Measurements from ENCODE around the gene TGFBR3. TPM values are rescaled to one million over a fixed set of nuclear protein-coding genes. Genes with fewer than 3 reads are reported as not detected.

TGFBR3 gene
- total RNA-seq, 1 experiment from 2014 or later: 3.1 TPM

DNA sequence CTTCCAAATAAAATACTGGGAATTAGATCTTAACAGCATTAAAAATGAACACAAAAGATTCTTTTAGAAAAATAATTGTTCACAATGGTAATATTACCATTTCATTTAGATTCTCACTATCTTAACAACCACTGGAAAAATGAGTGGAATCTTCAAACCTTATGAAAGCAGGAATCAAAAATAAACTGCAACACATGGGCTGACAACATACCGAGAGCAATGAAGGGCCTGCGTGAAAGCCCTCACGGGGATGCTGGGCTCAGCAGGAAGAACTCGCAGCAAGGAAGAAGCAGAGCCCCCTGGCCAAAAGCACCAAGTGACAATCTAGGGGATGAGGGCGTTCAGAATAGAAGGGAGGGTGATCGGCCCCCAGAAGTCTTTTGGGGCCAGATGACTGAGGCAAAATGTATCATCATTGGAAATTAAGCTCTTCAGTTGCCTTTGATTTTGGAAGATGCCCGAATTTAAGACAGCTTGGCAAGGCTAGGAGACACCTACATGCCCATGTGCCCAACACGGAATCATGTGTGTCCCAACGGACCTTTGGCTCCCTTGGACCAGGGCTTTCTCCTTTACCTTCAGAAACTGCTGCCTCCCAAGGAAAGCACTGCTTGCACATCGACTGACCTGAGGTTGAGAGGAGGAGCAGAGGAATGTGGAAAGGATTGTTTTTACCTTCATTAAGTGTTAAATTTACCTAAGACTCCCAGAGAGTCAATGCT lies 103.9 kb downstream of the TGFBR3 start:
- Histone ChIP-seq H3K9me3 (ENCODE audit: low read depth, low read length, poor library complexity, severe bottlenecking) (no peaks in the 10 kb centered on the region), H3K4me1 (ENCODE audit: insufficient read depth, low read length, poor library complexity, severe bottlenecking) (peaks cover 19% of the 10 kb centered on the region), H3K4me3 (ENCODE audit: low read depth, low read length, poor library complexity, severe bottlenecking) (no peak overlapping the region), H3K27ac (ENCODE audit: low read depth, low read length, poor library complexity, severe bottlenecking) (peak overlapping the region; percentile 76), H3K27me3 (replicated peaks; ENCODE audit: insufficient read depth, low read depth, low read length, poor library complexity) (no peaks in the 10 kb centered on the region), H3K36me3 (ENCODE audit: insufficient read depth, low read length, poor library complexity, severe bottlenecking) (no peaks in the 10 kb centered on the region)
- no peak for DNase-seq (ENCODE audit: low spot score)
- BruUV-seq (replicated peaks): no TSS peak
- CTCF ChIA-PET: no interaction called here
- TF ChIP-seq, protein P1, sequence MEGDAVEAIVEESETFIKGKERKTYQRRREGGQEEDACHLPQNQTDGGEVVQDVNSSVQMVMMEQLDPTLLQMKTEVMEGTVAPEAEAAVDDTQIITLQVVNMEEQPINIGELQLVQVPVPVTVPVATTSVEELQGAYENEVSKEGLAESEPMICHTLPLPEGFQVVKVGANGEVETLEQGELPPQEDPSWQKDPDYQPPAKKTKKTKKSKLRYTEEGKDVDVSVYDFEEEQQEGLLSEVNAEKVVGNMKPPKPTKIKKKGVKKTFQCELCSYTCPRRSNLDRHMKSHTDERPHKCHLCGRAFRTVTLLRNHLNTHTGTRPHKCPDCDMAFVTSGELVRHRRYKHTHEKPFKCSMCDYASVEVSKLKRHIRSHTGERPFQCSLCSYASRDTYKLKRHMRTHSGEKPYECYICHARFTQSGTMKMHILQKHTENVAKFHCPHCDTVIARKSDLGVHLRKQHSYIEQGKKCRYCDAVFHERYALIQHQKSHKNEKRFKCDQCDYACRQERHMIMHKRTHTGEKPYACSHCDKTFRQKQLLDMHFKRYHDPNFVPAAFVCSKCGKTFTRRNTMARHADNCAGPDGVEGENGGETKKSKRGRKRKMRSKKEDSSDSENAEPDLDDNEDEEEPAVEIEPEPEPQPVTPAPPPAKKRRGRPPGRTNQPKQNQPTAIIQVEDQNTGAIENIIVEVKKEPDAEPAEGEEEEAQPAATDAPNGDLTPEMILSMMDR (conservative IDR thresholded peaks at IDR 0.05; ENCODE audit: low read depth, low read length): no peak
- no peak for TF ChIP-seq EZH2 (IDR thresholded peaks at IDR 0.05; ENCODE audit: borderline replicate concordance, low read depth, low read length, poor library complexity, severe bottlenecking)
- POLR2A ChIA-PET (ENCODE audit: low non-redundant PET): no interaction called here
- intact Hi-C loops (cut with micrococcal nuclease; ENCODE audit: unreplicated experiment): no loop called here

GRCh38 chr1:91781371-91781825 lies 104.6 kb downstream of the TGFBR3 start:
- Histone ChIP-seq H3K27ac (ENCODE audit: low read depth, low read length, poor library complexity, severe bottlenecking) (peak overlapping the region; percentile 76), H3K4me3 (ENCODE audit: low read depth, low read length, poor library complexity, severe bottlenecking) (no peak overlapping the region), H3K36me3 (ENCODE audit: insufficient read depth, low read length, poor library complexity, severe bottlenecking) (no peaks in the 10 kb centered on the region), H3K9me3 (ENCODE audit: low read depth, low read length, poor library complexity, severe bottlenecking) (no peaks in the 10 kb centered on the region), H3K4me1 (ENCODE audit: insufficient read depth, low read length, poor library complexity, severe bottlenecking) (peaks cover 19% of the 10 kb centered on the region), H3K27me3 (replicated peaks; ENCODE audit: insufficient read depth, low read depth, low read length, poor library complexity) (no peaks in the 10 kb centered on the region)
- no peak for TF ChIP-seq EZH2 (IDR thresholded peaks at IDR 0.05; ENCODE audit: borderline replicate concordance, low read depth, low read length, poor library complexity, severe bottlenecking)
- TF ChIP-seq, protein P1 (conservative IDR thresholded peaks at IDR 0.05; ENCODE audit: low read depth, low read length): no peak
- DNase-seq (ENCODE audit: low spot score): peak; percentile 83
- ChIA-PET POLR2A (ENCODE audit: low non-redundant PET) (interaction anchor here (0.6 kb wide), 1 partner anchor 407 kb away, joined by 3 read pairs; no protein-coding TSS in a partner anchor), CTCF (no interaction called here)
- intact Hi-C loops (cut with micrococcal nuclease; ENCODE audit: unreplicated experiment): no loop called here
- BruUV-seq (replicated peaks): no TSS peak

DNA sequence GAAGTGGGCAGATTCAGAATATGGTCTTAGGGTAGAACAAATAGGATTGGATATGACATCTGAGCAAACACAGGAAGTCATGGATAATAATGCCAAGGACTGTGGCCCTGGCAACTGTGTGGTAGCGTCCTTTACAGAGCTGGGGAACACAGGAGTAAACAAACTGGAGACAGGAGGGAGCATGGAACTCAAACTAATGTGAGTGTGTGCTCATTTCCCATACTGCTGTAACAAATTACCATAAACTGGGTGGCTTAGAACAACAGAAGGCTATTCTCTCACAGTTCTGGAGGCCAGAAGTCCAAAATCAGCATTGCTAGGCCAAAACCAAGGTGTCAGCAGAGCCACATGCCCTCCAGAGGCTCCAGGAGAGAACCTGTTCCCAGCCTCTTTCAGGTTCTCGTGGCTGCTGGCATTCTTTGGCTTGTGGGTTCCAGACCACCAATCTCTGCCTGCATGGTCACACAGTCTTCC lies 106.4 kb downstream of the TGFBR3 start:
- H3K4me1 ChIP-seq (ENCODE audit: insufficient read depth, low read length, poor library complexity, severe bottlenecking): peaks cover 19% of the 10 kb centered on the region
- no peaks in the 10 kb centered on the region for H3K27me3 ChIP-seq (replicated peaks; ENCODE audit: insufficient read depth, low read depth, low read length, poor library complexity)
- H3K9me3 ChIP-seq (ENCODE audit: low read depth, low read length, poor library complexity, severe bottlenecking): no peaks in the 10 kb centered on the region
- no peak overlapping the region for H3K4me3 ChIP-seq (ENCODE audit: low read depth, low read length, poor library complexity, severe bottlenecking)
- intact Hi-C loops (cut with micrococcal nuclease; ENCODE audit: unreplicated experiment): no loop called here
- ChIA-PET CTCF (no interaction called here), POLR2A (ENCODE audit: low non-redundant PET) (no interaction called here)
- DNase-seq (ENCODE audit: low spot score): no peak
- no TSS peak for BruUV-seq (replicated peaks)
- no peak for TF ChIP-seq EZH2 (IDR thresholded peaks at IDR 0.05; ENCODE audit: borderline replicate concordance, low read depth, low read length, poor library complexity, severe bottlenecking)
- TF ChIP-seq, protein P1 (conservative IDR thresholded peaks at IDR 0.05; ENCODE audit: low read depth, low read length): no peak
- no peak overlapping the region for H3K27ac ChIP-seq (ENCODE audit: low read depth, low read length, poor library complexity, severe bottlenecking)
- no peaks in the 10 kb centered on the region for H3K36me3 ChIP-seq (ENCODE audit: insufficient read depth, low read length, poor library complexity, severe bottlenecking)

Measured in A673 (cell line).